Caco-2 (cell line): Measurements from ENCODE around the gene KMT5C. TPM values are rescaled to one million over a fixed set of nuclear protein-coding genes. Genes with fewer than 3 reads are reported as not detected.

Experiments used
- BruUV-seq: library from RNA; stranded (reverse); fragments of 400-500 nt; replicated peaks from 2 replicates; lab custom pipeline; 2021; lab: Mats Ljungman, UMichigan
- CTCF ChIA-PET: fragments of 300-600 bp; sonication (Branson Sonifier 250); formaldehyde crosslinking; loops from one replicate; lab custom pipeline; 2022; ENCODE audit warnings: antibody characterized with exemption; lab: Charles Lee
- POLR2A ChIA-PET: fragments of 300-600 bp; sonication (Branson Sonifier 250); formaldehyde crosslinking; loops from one replicate; lab custom pipeline; 2022; ENCODE audit warnings: antibody characterized with exemption; lab: Charles Lee
- DNase-seq, 2 experiments: peaks; one replicate each; pipeline versions ENCODE4 v3.0.0 to v3.0.0-alpha.2; 2020 to 2022
- H3K27me3 ChIP-seq: replicated peaks from 2 replicates; pipeline ENCODE4 v1.6.0; 2011; ENCODE audit warnings: low read length; ENCODE audit not compliant: control insufficient read depth, insufficient read depth
- H3K36me3 ChIP-seq: 2 replicates; pipeline ENCODE4 v1.5.1; 2011; ENCODE audit warnings: low read length; ENCODE audit not compliant: control insufficient read depth, insufficient read depth
- H3K4me1 ChIP-seq: fragments of 250-450 bp; sonication (Bioruptor Pico); 2 replicates; pipeline ENCODE4 v1.5.1; 2020; ENCODE audit warnings: mild to moderate bottlenecking
- H3K4me3 ChIP-seq: 2 replicates; pipeline ENCODE4 v1.5.1; 2011; ENCODE audit warnings: low read depth, mild to moderate bottlenecking, control low read depth, low read length
- H3K9me3 ChIP-seq: fragments of 250-450 bp; sonication (Bioruptor Pico); 2 replicates; pipeline ENCODE4 v1.5.1; 2020; ENCODE audit warnings: mild to moderate bottlenecking, moderate library complexity
- H3K27ac Mint-ChIP-seq: one replicate; pipeline ENCODE4 v1.8.0; 2022; ENCODE audit warnings: mixed read lengths; ENCODE audit not compliant: unreplicated experiment
- H3K27me3 Mint-ChIP-seq: one replicate; pipeline ENCODE4 v1.8.0; 2022; ENCODE audit warnings: mixed read lengths; ENCODE audit not compliant: insufficient read depth, unreplicated experiment
- H3K36me3 Mint-ChIP-seq: one replicate; pipeline ENCODE4 v1.8.0; 2022; ENCODE audit warnings: mild to moderate bottlenecking, mixed read lengths; ENCODE audit not compliant: insufficient read depth, unreplicated experiment
- H3K4me1 Mint-ChIP-seq: one replicate; pipeline ENCODE4 v1.8.0; 2022; ENCODE audit warnings: low read depth, mixed read lengths; ENCODE audit not compliant: unreplicated experiment
- H3K4me3 Mint-ChIP-seq: one replicate; pipeline ENCODE4 v1.8.0; 2022; ENCODE audit warnings: mild to moderate bottlenecking, moderate library complexity, mixed read lengths; ENCODE audit not compliant: unreplicated experiment
- H3K9me3 Mint-ChIP-seq: one replicate; pipeline ENCODE4 v1.8.0; 2022; ENCODE audit warnings: mixed read lengths; ENCODE audit not compliant: unreplicated experiment
- CTCF ChIP-seq, 2 experiments: fragments of 200-600 bp in 1 of 2; IDR thresholded peaks; 1 replicate in 1 of 2; 2 replicates in 1 of 2; pipeline versions ENCODE4 v1.5.1 to v1.8.0; 2011 to 2022; ENCODE audit warnings: antibody characterized with exemption in 1 of 2, control low read depth in 1 of 2, inconsistent platforms in 1 of 2, low read depth in 1 of 2, low read length in 1 of 2, mild to moderate bottlenecking in 1 of 2, moderate library complexity in 1 of 2; ENCODE audit not compliant: insufficient read depth in 1 of 2, severe bottlenecking in 1 of 2, unreplicated experiment in 1 of 2
- intact Hi-C: fragments of 100-400 bp; cut with micrococcal nuclease; formaldehyde crosslinking; loops from one replicate; pipeline ENCODE4 v1.10.0; 2022; ENCODE audit not compliant: unreplicated experiment
- total RNA-seq: library from RNA; stranded (reverse); gene quantifications from 2 replicates; pipeline ENCODE4 v1.2.3, GENCODE V29; 2022

Gene KMT5C
- total RNA-seq, 1 experiment from 2014 or later: 26.3 TPM

GRCh38 chr19:55305491-55305890, 34.2 kb upstream of the KMT5C start:
- ChIA-PET CTCF (no interaction called here), POLR2A (no interaction called here)
- TF ChIP-seq CTCF (IDR thresholded peaks at IDR 0.05; ENCODE audit: insufficient read depth in 1 of 2, low read depth in 1 of 2, low read length in 1 of 2, severe bottlenecking in 1 of 2, unreplicated experiment in 1 of 2): no peak
- Mint-ChIP-seq H3K27me3 (no peaks in the 10 kb centered on the region), H3K9me3 (no peaks in the 10 kb centered on the region), H3K4me1 (no peaks in the 10 kb centered on the region), H3K4me3 (no peak overlapping the region), H3K27ac (no peak overlapping the region), H3K36me3 (peaks cover 41% of the 10 kb centered on the region)
- Histone ChIP-seq H3K4me3 (no peak overlapping the region), H3K27me3 (no peaks in the 10 kb centered on the region), H3K4me1 (0 out of 2 replicates have a peak, but pooled peaks cover 3% of the 10 kb centered on the region), H3K9me3 (no peaks in the 10 kb centered on the region), H3K36me3 (peaks cover 6% of the 10 kb centered on the region)
- BruUV-seq: no TSS peak
- intact Hi-C loops: no loop called here
- peak; percentile 68 to 71 for DNase-seq

GRCh38 chr19:55305983-55306562, 33.6 kb upstream of the KMT5C start:
- CTCF ChIA-PET: no interaction called here
- Histone ChIP-seq H3K36me3 (peaks cover 6% of the 10 kb centered on the region), H3K4me1 (0 out of 2 replicates have a peak, but pooled peaks cover 3% of the 10 kb centered on the region), H3K27me3 (no peaks in the 10 kb centered on the region), H3K9me3 (no peaks in the 10 kb centered on the region), H3K4me3 (no peak overlapping the region)
- DNase-seq: no peak
- no peaks in the 10 kb centered on the region for H3K9me3 Mint-ChIP-seq
- intact Hi-C loops: no loop called here
- peaks cover 41% of the 10 kb centered on the region for H3K36me3 Mint-ChIP-seq
- no peak for TF ChIP-seq CTCF (IDR thresholded peaks at IDR 0.05; ENCODE audit: insufficient read depth in 1 of 2, low read depth in 1 of 2, low read length in 1 of 2, severe bottlenecking in 1 of 2, unreplicated experiment in 1 of 2)
- POLR2A ChIA-PET: no interaction called here
- no peak overlapping the region for H3K4me3 Mint-ChIP-seq
- no TSS peak for BruUV-seq
- no peaks in the 10 kb centered on the region for H3K27me3 Mint-ChIP-seq
- no peak overlapping the region for H3K27ac Mint-ChIP-seq
- H3K4me1 Mint-ChIP-seq: no peaks in the 10 kb centered on the region

- CTCF ChIA-PET: no interaction called here
- peaks cover 35% of the 10 kb centered on the region for H3K36me3 Mint-ChIP-seq
- peaks cover 6% of the 10 kb centered on the region for H3K36me3 ChIP-seq
Measured at GRCh38 chr19:55306712-55307111, 33.0 kb upstream of the KMT5C start.

More at GRCh38 chr19:55306712-55307111, 33.0 kb upstream of the KMT5C start:
- Histone ChIP-seq H3K27me3 (no peaks in the 10 kb centered on the region), H3K4me1 (no peaks in the 10 kb centered on the region), H3K9me3 (no peaks in the 10 kb centered on the region), H3K4me3 (no peak overlapping the region)
- H3K4me1 Mint-ChIP-seq: no peaks in the 10 kb centered on the region
- intact Hi-C loops: no loop called here
- no peak overlapping the region for H3K27ac Mint-ChIP-seq
- no peak overlapping the region for H3K4me3 Mint-ChIP-seq
- POLR2A ChIA-PET: no interaction called here
- no peaks in the 10 kb centered on the region for H3K9me3 Mint-ChIP-seq
- DNase-seq: no peak
- no peak for TF ChIP-seq CTCF (IDR thresholded peaks at IDR 0.05; ENCODE audit: insufficient read depth in 1 of 2, low read depth in 1 of 2, low read length in 1 of 2, severe bottlenecking in 1 of 2, unreplicated experiment in 1 of 2)
- H3K27me3 Mint-ChIP-seq: no peaks in the 10 kb centered on the region
- BruUV-seq: no TSS peak
